D721Med (cell line): ENCODE measurements around the gene MYOC.
"Not testable (repeated sequence)": the region's sequence is repeated elsewhere in the genome, so short reads cannot be mapped to it uniquely, and the experiment has no call there.

Experiments used
- DNase-seq: peaks from one replicate; pipeline ENCODE4 v3.0.0; 2011; ENCODE audit warnings: low spot score; ENCODE audit not compliant: insufficient read length
- FAIRE-seq: peaks from 2 replicates; lab custom pipeline; 2011; peaks lifted over from hg19 to GRCh38; lab: Jason Lieb, UNC
- TF ChIP-seq, protein P1 (sequence below): IDR thresholded peaks from 2 replicates; pipeline ENCODE4 v1.5.1; 2012; ENCODE audit warnings: mild to moderate bottlenecking, control low read depth; ENCODE audit not compliant: insufficient read depth; ENCODE audit errors: missing control alignments

The MYOC gene

GRCh38 chr1:171661076-171661650, 8.7 kb upstream of the MYOC start:
- FAIRE-seq: no peak
- TF ChIP-seq, protein P1, sequence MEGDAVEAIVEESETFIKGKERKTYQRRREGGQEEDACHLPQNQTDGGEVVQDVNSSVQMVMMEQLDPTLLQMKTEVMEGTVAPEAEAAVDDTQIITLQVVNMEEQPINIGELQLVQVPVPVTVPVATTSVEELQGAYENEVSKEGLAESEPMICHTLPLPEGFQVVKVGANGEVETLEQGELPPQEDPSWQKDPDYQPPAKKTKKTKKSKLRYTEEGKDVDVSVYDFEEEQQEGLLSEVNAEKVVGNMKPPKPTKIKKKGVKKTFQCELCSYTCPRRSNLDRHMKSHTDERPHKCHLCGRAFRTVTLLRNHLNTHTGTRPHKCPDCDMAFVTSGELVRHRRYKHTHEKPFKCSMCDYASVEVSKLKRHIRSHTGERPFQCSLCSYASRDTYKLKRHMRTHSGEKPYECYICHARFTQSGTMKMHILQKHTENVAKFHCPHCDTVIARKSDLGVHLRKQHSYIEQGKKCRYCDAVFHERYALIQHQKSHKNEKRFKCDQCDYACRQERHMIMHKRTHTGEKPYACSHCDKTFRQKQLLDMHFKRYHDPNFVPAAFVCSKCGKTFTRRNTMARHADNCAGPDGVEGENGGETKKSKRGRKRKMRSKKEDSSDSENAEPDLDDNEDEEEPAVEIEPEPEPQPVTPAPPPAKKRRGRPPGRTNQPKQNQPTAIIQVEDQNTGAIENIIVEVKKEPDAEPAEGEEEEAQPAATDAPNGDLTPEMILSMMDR: no peak
- DNase-seq: no peak

DNA sequence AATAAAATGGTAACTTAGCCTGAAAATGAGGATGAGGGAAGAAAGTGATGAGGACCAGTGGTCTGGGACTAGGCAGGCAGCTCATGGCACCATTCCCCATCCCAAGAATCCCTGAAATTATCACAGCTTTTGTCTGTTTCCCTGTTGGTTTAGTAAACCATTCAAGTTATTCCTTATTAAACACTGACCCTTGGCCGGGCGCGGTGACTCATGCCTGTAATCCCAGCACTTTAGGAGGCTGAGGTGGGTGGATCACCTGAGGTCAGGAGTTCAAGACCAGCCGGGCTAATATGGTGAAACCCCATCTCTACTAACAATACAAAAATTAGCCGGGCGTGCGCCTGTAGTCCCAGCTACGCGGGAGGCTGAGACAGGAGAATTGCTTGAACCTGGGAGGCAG, 3.7 kb upstream of the MYOC start:
- not testable (repeated sequence) for FAIRE-seq, DNase-seq

DNA sequence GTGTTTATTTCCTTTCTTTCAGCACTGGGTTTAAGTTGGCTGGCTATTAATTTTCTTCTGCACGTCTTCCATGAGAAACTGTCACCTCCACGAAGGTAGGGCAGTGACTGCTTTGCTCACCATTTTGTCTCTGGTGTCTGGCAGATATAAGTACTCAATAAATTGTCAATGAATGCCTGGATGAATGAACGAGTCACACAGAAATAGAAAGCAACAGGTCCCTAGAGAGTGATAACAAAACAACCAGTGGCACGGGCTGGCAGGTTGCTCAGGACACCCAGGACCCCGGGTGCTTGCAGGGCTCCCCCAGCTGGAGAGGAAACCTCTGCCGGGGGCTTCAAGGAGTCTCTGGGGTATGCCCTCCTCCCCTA, 3.2 kb upstream of the MYOC start:
- TF ChIP-seq, protein P1: no peak
- DNase-seq (no peak), FAIRE-seq (no peak)

DNA sequence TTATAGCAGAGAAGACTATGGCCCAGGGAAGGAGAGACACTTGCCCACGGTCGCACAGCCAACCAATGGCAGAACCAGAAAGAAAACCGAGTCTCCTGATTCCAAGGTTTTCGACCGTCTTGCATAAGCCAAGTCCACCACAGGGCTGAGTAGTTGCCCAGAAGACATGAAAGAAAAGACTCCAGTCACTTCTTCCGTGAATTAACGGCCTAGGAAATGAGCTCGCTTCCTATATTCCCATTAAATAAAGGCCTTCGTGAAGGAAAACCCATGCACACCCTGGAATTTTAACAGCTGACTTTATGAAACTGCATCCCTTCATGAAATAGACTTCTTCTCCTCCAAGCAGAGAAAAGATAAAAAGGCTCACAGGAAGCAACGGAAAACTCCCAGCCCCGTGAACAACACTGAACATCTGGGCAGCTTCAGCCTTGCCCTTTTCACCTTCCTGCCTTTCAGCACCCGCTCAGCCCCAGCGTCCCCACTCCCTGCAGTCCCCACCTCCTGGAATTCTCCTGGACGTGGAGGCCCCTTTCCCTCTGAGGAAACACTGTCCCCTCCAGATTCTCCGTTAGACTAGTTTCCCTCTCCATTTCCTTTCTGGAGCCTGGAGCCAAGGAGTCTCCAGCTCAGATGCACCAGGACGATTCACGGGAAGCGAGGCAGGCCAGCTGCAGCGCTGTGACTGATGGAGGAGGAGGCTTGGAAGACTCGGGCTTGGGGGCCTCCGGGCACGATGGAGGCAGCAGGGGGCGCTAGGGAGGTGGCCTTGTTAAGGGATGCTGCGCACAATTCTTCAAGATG, 2.7 kb upstream of the MYOC start:
- TF ChIP-seq, protein P1: peak; percentile 62
- no peak for FAIRE-seq
- DNase-seq: no peak

DNA sequence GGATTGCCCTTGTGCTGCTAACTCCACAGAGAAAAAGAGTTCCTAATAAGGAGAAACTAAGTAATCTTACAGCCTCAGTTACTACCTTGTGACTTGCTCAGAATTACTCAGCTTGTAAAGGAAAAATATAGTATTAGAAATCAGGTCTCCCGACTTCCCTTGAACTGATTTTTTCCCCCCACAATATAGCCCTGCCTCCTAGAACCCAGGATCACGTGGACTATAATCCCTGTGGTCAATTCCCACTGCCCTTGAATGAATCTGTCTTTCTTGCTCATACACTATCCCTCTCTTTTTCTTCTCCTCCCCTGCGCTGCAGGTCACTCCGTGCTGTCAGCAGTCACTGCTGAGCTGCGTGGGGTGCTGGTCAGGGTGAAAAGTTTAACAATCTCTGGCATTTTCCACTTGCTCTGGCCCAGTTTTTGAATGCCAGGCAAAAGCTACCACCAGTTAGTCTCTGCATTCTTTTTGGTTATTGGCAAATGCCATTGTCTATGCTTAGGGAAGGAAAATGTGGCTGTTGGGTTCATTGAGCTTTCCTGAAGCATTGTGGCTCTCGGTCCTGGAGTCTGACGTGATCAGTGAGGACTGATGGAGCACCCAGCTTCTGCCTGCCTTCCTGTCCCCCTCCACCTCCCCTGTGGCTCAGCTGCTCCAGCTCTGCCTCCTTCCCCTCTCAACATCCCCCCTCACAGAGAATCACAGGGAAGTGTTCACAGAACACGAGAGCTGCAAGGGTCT, 1.9 kb upstream of the MYOC start:
- DNase-seq (no peak), FAIRE-seq (no peak)
- TF ChIP-seq, protein P1: no peak

DNA sequence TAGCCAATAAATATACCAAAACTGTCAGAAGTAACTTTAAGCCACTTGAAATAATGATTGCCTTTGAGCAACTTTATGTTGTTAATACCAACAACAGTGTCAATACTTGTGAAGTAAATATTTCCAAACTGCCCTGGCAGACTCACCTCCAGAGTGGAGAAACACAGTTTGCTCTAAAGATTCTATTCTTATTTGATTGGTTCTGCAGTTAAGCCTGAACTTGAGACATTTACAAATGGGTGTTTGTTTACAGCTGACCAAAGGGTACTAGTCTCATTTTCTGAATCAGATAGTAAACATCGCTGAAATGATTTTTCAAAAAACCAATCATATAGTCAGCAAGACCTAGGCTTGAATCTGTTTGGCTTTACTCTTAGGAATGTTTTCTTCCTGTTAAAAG, 1.3 kb upstream of the MYOC start:
- peak; percentile 29 for FAIRE-seq
- DNase-seq: no peak
- TF ChIP-seq, protein P1: no peak

GRCh38 chr1:171646249-171646560, 6.3 kb downstream of the MYOC start:
- FAIRE-seq (no peak), DNase-seq (no peak)
- TF ChIP-seq, protein P1: no peak
